ENCODE data around the gene ATG9A.

ATG9A gene

DNA sequence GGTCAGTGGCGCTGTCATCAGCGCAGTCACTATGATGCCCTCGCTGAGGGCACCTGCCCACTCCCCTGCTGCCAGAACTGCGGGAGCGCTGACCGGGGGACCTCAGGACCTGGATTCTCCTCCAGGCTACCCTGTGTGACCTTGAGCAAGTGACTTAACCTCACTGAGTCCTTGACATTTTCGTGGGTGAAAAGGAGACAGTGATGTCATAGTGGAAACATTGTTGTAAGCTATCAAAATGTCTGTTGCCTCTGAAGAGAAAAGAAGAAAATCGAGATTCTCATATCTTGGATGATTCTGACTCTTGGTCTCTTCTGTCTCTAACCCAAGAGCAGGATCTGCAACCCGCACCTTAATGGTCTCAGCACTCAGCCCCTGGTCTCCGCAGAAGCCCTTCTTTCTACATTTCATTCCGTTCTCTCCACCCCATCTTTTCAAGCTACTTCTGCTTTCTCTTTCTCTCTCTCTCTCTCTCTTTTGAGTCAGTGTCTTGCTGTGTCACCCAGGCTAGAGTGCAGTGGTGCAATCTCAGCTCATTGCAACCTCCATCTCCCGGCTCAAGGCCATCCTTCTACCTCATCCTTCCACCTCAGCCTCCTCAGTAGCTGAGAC lies 25.3 kb upstream of the ATG9A start:
- no peak overlapping the region for H3K27ac ChIP-seq
- no peak for DNase-seq (ENCODE audit: low read depth, low spot score)
- no peaks in the 10 kb centered on the region; the same call in 1 of the 2 replicates for H3K36me3 ChIP-seq (ENCODE audit: insufficient read depth, low read length)
- peak overlapping the region; percentile 94 for H3K4me3 ChIP-seq
- no peak overlapping the region for H3K9ac ChIP-seq (ENCODE audit: insufficient read length)
- TF ChIP-seq FOXP2 (optimal IDR thresholded peaks at IDR 0.05; ENCODE audit: control extremely low read depth, extremely low read length, insufficient read depth) (no peak), EZH2 (IDR thresholded peaks at IDR 0.05) (no peak), POLR2AphosphoS5 (IDR thresholded peaks at IDR 0.05; ENCODE audit: borderline replicate concordance, low read depth, low read length) (no peak)
- H3K9me3 ChIP-seq (ENCODE audit: low read depth, low read length), result no peaks in the 10 kb centered on the region

DNA sequence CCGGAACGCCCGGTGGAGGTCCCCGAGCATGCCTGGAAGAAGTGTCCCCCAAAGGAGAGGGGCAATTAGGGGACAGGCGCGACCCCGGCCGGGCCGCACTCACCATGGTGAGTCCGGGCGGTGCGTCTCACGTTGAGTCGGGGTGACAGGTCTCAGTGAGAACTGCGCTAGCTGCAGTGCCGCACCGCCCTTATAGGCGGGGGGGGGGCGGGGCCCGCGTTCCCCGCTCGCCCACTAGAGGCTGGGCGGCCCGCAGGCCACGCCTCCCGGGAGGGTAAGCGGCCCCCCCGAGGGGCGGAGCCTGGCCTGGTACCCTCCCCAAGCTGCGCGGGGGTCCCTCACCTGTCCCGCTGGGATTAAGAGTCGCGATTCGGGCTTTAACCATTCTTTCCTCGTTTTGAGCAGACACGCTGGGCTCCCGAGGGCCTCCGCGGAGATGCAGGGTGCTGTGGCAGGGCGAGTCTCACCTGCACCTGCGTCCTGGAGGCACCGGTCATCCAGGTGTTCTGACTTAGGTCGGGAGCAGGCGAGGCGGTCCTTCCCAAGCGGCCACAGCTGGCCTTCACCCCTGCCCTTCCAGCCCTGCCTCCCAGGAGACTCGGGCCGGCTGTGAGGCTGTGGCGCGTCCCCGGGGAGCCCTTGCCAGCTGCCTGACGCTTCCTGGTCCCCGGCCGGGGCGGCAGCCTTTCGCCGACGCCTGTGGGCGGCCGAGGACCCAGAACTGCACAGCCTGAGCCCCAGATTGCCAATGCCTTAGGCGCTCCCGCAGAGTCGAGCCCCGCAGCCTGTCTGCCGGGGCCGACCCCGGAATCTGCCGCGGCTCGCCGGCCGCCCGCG lies 24.5 kb upstream of the ATG9A start, which contains the start of gene TUBA4A:
TSS of gene TUBA4A (minus strand) at position 166 of the 837 bp plus-strand sequence. CDS start at position 106, 60 bp downstream.
- TF ChIP-seq EZH2 (IDR thresholded peaks at IDR 0.05) (peak; percentile 65), FOXP2 (optimal IDR thresholded peaks at IDR 0.05; ENCODE audit: control extremely low read depth, extremely low read length, insufficient read depth) (no peak), POLR2AphosphoS5 (IDR thresholded peaks at IDR 0.05; ENCODE audit: borderline replicate concordance, low read depth, low read length) (peak; percentile 79)
- Histone ChIP-seq H3K4me3 (peak within 1 kb of the TSS; percentile 94), H3K9ac (ENCODE audit: insufficient read length) (peak within 1 kb of the TSS; percentile 60), H3K27ac (no peak within 1 kb of the TSS), H3K9me3 (ENCODE audit: low read depth, low read length) (no peaks in the 10 kb centered on the region), H3K36me3 (ENCODE audit: insufficient read depth, low read length) (no peaks in the 10 kb centered on the region; the same call in 1 of the 2 replicates)
- no peak for DNase-seq (ENCODE audit: low read depth, low spot score)

DNA sequence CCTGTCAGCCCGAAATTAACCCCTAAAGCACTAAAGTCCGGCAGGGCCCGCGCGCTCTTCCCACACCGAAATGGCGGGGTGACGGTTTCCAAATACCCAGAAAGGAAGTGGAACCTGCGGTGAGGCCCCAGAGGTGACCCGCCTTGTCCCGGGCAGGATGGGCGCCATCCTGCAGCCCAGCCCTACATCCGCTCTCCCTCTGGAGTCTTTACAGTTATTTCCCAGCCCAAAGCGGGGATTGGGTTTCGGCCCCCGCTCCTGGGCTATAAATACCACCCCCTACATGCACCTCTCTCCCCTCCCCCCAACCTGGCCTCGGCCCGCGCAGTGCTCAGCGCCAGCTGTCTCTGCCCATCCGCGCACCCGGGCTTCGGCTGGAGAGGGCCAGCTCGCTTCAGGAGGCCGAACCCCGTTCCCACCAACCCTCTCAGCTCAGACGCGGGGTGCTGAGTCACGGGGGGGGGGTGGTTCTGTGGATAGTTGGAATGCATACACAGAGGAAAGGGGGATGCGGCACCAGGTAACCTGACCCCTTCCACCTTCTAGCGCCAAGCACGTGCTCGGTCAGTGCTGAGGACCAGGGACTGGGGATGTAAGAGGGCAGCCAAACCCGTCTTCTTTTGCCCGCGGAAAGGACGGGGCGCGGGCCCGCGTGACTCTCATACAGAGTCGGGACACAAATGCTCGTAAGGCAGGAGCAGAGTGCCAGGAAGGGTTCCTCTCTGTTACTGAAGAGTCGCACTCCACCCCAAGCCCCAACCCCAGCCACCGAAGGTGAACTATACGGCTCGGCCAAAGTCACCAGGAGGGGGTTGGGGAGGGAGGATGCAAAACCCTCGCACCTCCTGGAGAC lies 23.7 kb upstream of the ATG9A start, which contains the start of gene TUBA4B:
TSS of gene TUBA4B (plus strand) at position 344 of the 853 bp plus-strand sequence. CDS start at position 509, 165 bp downstream.
- Histone ChIP-seq H3K27ac (no peak within 1 kb of the TSS), H3K36me3 (ENCODE audit: insufficient read depth, low read length) (no peaks in the 10 kb centered on the region; the same call in 1 of the 2 replicates), H3K4me3 (peak within 1 kb of the TSS; percentile 94), H3K9ac (ENCODE audit: insufficient read length) (peak within 1 kb of the TSS; percentile 60), H3K9me3 (ENCODE audit: low read depth, low read length) (no peaks in the 10 kb centered on the region)
- TF ChIP-seq FOXP2 (optimal IDR thresholded peaks at IDR 0.05; ENCODE audit: control extremely low read depth, extremely low read length, insufficient read depth) (no peak), EZH2 (IDR thresholded peaks at IDR 0.05) (no peak), POLR2AphosphoS5 (IDR thresholded peaks at IDR 0.05; ENCODE audit: borderline replicate concordance, low read depth, low read length) (no peak)
- no peak for DNase-seq (ENCODE audit: low read depth, low spot score)

DNA sequence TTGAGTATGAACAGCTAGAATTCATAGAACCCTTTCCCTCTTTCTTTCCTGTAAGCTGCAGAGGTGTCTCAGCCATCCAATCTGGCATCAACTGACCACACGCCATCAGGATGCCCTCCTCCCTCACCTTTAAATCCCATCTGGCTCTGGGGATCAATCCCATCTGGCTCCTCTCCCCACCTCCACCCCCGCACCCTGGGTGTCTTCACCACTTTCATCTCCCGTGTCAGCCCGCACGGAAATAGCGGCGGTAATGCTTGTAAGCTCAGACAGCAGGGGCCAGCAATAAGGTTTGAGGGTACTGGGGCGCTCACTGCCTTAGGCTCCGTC lies 23.1 kb upstream of the ATG9A start:
- H3K4me3 ChIP-seq, result peak overlapping the region; percentile 94
- TF ChIP-seq POLR2AphosphoS5 (IDR thresholded peaks at IDR 0.05; ENCODE audit: borderline replicate concordance, low read depth, low read length), result no peak
- no peak for TF ChIP-seq FOXP2 (optimal IDR thresholded peaks at IDR 0.05; ENCODE audit: control extremely low read depth, extremely low read length, insufficient read depth)
- no peak for TF ChIP-seq EZH2 (IDR thresholded peaks at IDR 0.05)
- H3K36me3 ChIP-seq (ENCODE audit: insufficient read depth, low read length), result no peaks in the 10 kb centered on the region; the same call in 1 of the 2 replicates
- no peak overlapping the region for H3K27ac ChIP-seq
- H3K9me3 ChIP-seq (ENCODE audit: low read depth, low read length), result no peaks in the 10 kb centered on the region
- DNase-seq (ENCODE audit: low read depth, low spot score), result no peak
- peak overlapping the region; percentile 60 for H3K9ac ChIP-seq (ENCODE audit: insufficient read length)

DNA sequence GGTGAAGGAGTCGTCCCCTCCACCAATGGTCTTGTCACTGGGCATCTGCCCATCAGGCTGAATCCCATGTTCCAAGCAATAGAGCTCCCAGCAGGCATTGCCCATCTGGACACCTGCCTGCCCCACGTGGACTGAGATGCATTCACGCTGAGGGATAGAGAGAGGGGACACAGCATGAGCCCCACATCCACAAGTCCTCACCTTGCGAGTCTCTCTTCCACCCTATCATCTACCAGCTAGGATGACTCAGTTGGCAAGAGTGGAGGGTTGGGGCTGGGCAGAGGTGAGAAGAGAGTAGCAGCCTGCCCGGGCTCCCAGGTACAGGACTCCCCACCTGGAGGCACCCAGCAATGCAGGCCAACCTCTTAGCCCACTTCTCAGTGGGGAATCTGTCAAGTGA lies 22.6 kb upstream of the ATG9A start:
- Histone ChIP-seq H3K27ac (no peak overlapping the region), H3K9me3 (ENCODE audit: low read depth, low read length) (no peaks in the 10 kb centered on the region), H3K9ac (ENCODE audit: insufficient read length) (no peak overlapping the region), H3K4me3 (0 out of 2 replicates have a peak overlapping the region, but pooled peaks have one; percentile 94), H3K36me3 (ENCODE audit: insufficient read depth, low read length) (no peaks in the 10 kb centered on the region; the same call in 1 of the 2 replicates)
- DNase-seq (ENCODE audit: low read depth, low spot score), result no peak
- TF ChIP-seq EZH2 (IDR thresholded peaks at IDR 0.05) (no peak), POLR2AphosphoS5 (IDR thresholded peaks at IDR 0.05; ENCODE audit: borderline replicate concordance, low read depth, low read length) (no peak), FOXP2 (optimal IDR thresholded peaks at IDR 0.05; ENCODE audit: control extremely low read depth, extremely low read length, insufficient read depth) (no peak)

DNA sequence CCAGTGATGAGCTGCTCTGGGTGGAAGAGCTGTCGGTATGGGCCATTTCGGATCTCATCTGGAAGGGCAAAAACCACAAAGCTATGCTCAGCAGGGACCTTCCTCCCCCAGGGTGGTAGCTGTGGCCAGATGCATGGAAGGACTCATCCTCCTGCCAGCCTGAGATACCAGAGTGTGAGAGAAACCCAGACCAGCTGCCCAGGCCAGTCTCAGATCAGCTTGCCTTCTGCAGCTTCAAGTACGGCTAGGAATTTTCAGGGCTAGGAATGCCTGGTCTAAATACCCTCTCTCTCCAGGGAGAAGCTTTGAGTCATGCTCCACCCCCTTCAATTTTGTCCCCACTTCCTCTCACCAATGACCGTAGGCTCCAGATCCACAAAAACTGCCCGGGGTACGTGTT lies 22.2 kb upstream of the ATG9A start:
- Histone ChIP-seq H3K9ac (ENCODE audit: insufficient read length) (no peak overlapping the region), H3K4me3 (no peak overlapping the region)

DNA sequence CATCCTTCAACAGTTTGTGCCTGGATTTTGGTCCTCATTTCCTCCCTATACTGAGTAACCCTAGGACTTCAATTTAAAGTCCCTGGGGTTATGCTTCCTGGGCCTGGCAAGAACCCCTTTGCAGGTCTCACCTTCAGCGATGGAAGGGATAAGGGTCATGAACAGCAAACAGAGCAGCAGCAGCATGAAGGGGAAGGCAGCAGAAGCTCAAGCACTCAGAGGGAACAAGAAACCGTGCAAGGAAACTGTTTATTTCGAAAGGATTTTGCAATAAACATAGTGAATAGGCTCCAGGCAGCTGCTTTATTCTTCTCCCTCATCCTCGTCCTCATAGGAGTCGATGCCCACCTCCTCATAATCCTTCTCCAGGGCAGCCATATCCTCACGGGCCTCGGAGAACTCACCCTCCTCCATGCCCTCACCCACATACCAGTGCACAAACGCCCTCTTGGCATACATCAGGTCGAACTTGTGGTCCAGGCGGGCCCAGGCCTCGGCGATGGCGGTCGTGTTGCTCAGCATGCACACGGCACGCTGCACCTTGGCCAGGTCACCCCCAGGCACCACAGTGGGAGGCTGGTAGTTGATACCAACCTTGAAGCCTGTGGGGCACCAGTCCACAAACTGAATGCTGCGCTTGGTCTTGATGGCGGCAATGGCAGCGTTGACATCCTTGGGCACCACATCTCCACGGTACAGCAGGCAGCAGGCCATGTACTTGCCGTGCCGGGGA lies 20.8 kb upstream of the ATG9A start:
- H3K9ac ChIP-seq (ENCODE audit: insufficient read length), result peak overlapping the region; percentile 6
- no peaks in the 10 kb centered on the region; the same call in 1 of the 2 replicates for H3K36me3 ChIP-seq (ENCODE audit: insufficient read depth, low read length)
- no peaks in the 10 kb centered on the region for H3K9me3 ChIP-seq (ENCODE audit: low read depth, low read length)
- no peak for DNase-seq (ENCODE audit: low read depth, low spot score)
- peak overlapping the region; percentile 34 for H3K4me3 ChIP-seq
- H3K27ac ChIP-seq, result peak overlapping the region; percentile 87
- TF ChIP-seq POLR2AphosphoS5 (IDR thresholded peaks at IDR 0.05; ENCODE audit: borderline replicate concordance, low read depth, low read length) (no peak; the same call in 1 of the 2 replicates), EZH2 (IDR thresholded peaks at IDR 0.05) (no peak), FOXP2 (optimal IDR thresholded peaks at IDR 0.05; ENCODE audit: control extremely low read depth, extremely low read length, insufficient read depth) (no peak)

More for the DNA sequence above, 22.2 kb upstream of the ATG9A start:
- no peaks in the 10 kb centered on the region for H3K9me3 ChIP-seq (ENCODE audit: low read depth, low read length)
- TF ChIP-seq EZH2 (IDR thresholded peaks at IDR 0.05) (no peak), FOXP2 (optimal IDR thresholded peaks at IDR 0.05; ENCODE audit: control extremely low read depth, extremely low read length, insufficient read depth) (no peak), POLR2AphosphoS5 (IDR thresholded peaks at IDR 0.05; ENCODE audit: borderline replicate concordance, low read depth, low read length) (no peak)
- H3K27ac ChIP-seq, result no peak overlapping the region
- DNase-seq (ENCODE audit: low read depth, low spot score), result no peak
- H3K36me3 ChIP-seq (ENCODE audit: insufficient read depth, low read length), result no peaks in the 10 kb centered on the region; the same call in 1 of the 2 replicates

All from SK-N-MC (cell line).